WTC11 (cell line): ENCODE measurements around the gene NT5C1A. TPM values are rescaled to one million over a fixed set of nuclear protein-coding genes. Genes with fewer than 3 reads are reported as not detected.

ENCODE experiments used
- ATAC-seq: fragments of 200-7000 bp; cut with Tn5 transposase; 2 replicates; pipeline ENCODE4 v1.10.0; 2021; ENCODE audit warnings: mild to moderate bottlenecking, moderate library complexity
- CTCF ChIA-PET: fragments of 300-600 bp; sonication (Branson Sonifier 250); formaldehyde crosslinking; loops from one replicate; lab custom pipeline; 2021; ENCODE audit warnings: antibody characterized with exemption; lab: Charles Lee
- POLR2A ChIA-PET: fragments of 350-600 bp; sonication (Branson Sonifier 250); formaldehyde crosslinking; loops from one replicate; lab custom pipeline; 2021; ENCODE audit warnings: antibody characterized with exemption; lab: Charles Lee
- DNase-seq: peaks from one replicate; pipeline ENCODE4 v3.0.0; 2021; ENCODE audit warnings: low spot score
- H3K27ac Mint-ChIP-seq: 2 replicates; pipeline ENCODE4 v1.8.0; 2021; ENCODE audit warnings: mixed read lengths
- H3K27me3 Mint-ChIP-seq: 2 replicates; pipeline ENCODE4 v1.8.0; 2021; ENCODE audit warnings: low read depth, mild to moderate bottlenecking, moderate library complexity, mixed read lengths
- H3K36me3 Mint-ChIP-seq: 2 replicates; pipeline ENCODE4 v1.8.0; 2021; ENCODE audit warnings: mixed read lengths
- H3K4me1 Mint-ChIP-seq: 2 replicates; pipeline ENCODE4 v1.8.0; 2022; ENCODE audit warnings: mixed read lengths
- H3K4me3 Mint-ChIP-seq: 2 replicates; pipeline ENCODE4 v1.8.0; 2021; ENCODE audit warnings: mild to moderate bottlenecking, moderate library complexity, mixed read lengths
- H3K9me3 Mint-ChIP-seq: 2 replicates; pipeline ENCODE4 v1.8.0; 2021; ENCODE audit warnings: mixed read lengths
- ATF1 ChIP-seq: sonication (generic); formaldehyde crosslinking; IDR thresholded peaks from 2 replicates; pipeline ENCODE4 v1.8.1; 2023; ENCODE audit warnings: mild to moderate bottlenecking, moderate library complexity, missing genetic modification reagents
- CREM ChIP-seq: sonication (generic); formaldehyde crosslinking; IDR thresholded peaks from 2 replicates; pipeline ENCODE4 v1.8.1; 2022; ENCODE audit warnings: mild to moderate bottlenecking, missing genetic modification reagents, moderate library complexity
- CTCF ChIP-seq: fragments of 200-600 bp; IDR thresholded peaks from 2 replicates; pipeline ENCODE4 v1.8.0; 2022; ENCODE audit warnings: antibody characterized with exemption
- FOXP4 ChIP-seq: sonication (generic); formaldehyde crosslinking; IDR thresholded peaks from 2 replicates; pipeline ENCODE4 v1.8.0; 2022; ENCODE audit warnings: mild to moderate bottlenecking, missing genetic modification reagents
- HMGXB4 ChIP-seq: sonication (generic); formaldehyde crosslinking; IDR thresholded peaks from 2 replicates; pipeline ENCODE4 v1.8.1; 2023; ENCODE audit warnings: mild to moderate bottlenecking, moderate library complexity, missing genetic modification reagents
- TP53 ChIP-seq: sonication (generic); formaldehyde crosslinking; IDR thresholded peaks from 2 replicates; pipeline ENCODE4 v1.8.1; 2023; ENCODE audit warnings: mild to moderate bottlenecking, missing genetic modification reagents
- ZNF121 ChIP-seq: sonication (generic); formaldehyde crosslinking; IDR thresholded peaks from 2 replicates; pipeline ENCODE4 v1.8.0; 2023; ENCODE audit warnings: missing genetic modification reagents
- ZNF263 ChIP-seq: sonication (generic); formaldehyde crosslinking; IDR thresholded peaks from 2 replicates; pipeline ENCODE4 v1.8.1; 2022; ENCODE audit warnings: low read depth, mild to moderate bottlenecking, moderate library complexity, missing genetic modification reagents
- ZNF416 ChIP-seq: fragments of 250-450 bp; sonication (Bioruptor Pico); IDR thresholded peaks from 2 replicates; pipeline ENCODE4 v1.9.0; 2021; ENCODE audit warnings: mild to moderate bottlenecking, inconsistent platforms
- ZNF423 ChIP-seq: fragments of 250-450 bp; sonication (Bioruptor Pico); IDR thresholded peaks from 2 replicates; pipeline ENCODE4 v2.1.2; 2022; ENCODE audit warnings: mild to moderate bottlenecking, moderate library complexity
- total RNA-seq: library from RNA; stranded (reverse); gene quantifications from 3 replicates; pipeline ENCODE4 v1.2.3, GENCODE V29; 2021

NT5C1A gene
- total RNA-seq, 1 experiment from 2014 or later = not detected

GRCh38 chr1:39609618-39610331 lies 62.1 kb downstream of the NT5C1A start:
- Mint-ChIP-seq H3K4me3 (peak overlapping the region; percentile 83), H3K27ac (no peak overlapping the region), H3K36me3 (no peaks in the 10 kb centered on the region), H3K9me3 (no peaks in the 10 kb centered on the region), H3K4me1 (peaks cover 3% of the 10 kb centered on the region; the same call in 1 of the 2 replicates), H3K27me3 (peaks cover 60% of the 10 kb centered on the region)
- ATAC-seq = peak; percentile 96
- TF ChIP-seq CREM (CRISPR knock-in tag) (no peak), CTCF (peak; percentile 94), ZNF121 (0 out of 2 replicates have a peak, but pooled peaks have one; percentile 10), ZNF263 (CRISPR knock-in tag) (peak; percentile 97), ZNF416 (CRISPR knock-in tag) (no peak), ATF1 (CRISPR knock-in tag) (no peak), HMGXB4 (peak; percentile 94), TP53 (CRISPR knock-in tag) (0 out of 2 replicates have a peak, but pooled peaks have one; percentile 68), FOXP4 (CRISPR knock-in tag) (peak; percentile 20; the same call in 1 of the 2 replicates), ZNF423 (CRISPR knock-in tag) (peak; percentile 57; the same call in 1 of the 2 replicates)
- POLR2A ChIA-PET = interaction anchor here (1.4 kb wide), 2 partner anchors 37 to 44 kb away, joined by 4 to 6 read pairs; no protein-coding TSS in a partner anchor
- CTCF ChIA-PET = interaction anchor here (0.6 to 5.3 kb wide), 32 partner anchors 8 to 160 kb away, joined by 3 to 61 read pairs (median 6); partner anchors contain the start of genes HEYL, HPCAL4, NT5C1A and PABPC4
- DNase-seq = peak; percentile 96

Other genes with a start within 250 kb of the NT5C1A start
- gene BMP8A, start 180.5 kb downstream of the NT5C1A start, total RNA-seq = 0.94 to 1.2 TPM (median 1.0 TPM) in 3 replicates
- gene PABPC4, start 95.3 kb downstream of the NT5C1A start, total RNA-seq = 269 to 293 TPM (median 271 TPM) in 3 replicates
- gene HEYL, start 32.5 kb downstream of the NT5C1A start, total RNA-seq = 2.3 to 3.6 TPM (median 3.2 TPM) in 3 replicates
- gene HPCAL4, start 19.3 kb upstream of the NT5C1A start, total RNA-seq = 0.50 to 0.80 TPM (median 0.60 TPM) in 3 replicates
- 42.5 to 50.7 TPM (median 48.9 TPM) in 3 replicates for gene PPIE, start 66.8 kb upstream of the NT5C1A start, total RNA-seq
- gene OXCT2, start 99.2 kb upstream of the NT5C1A start, total RNA-seq = 1.7 to 2.4 TPM (median 2.3 TPM) in 3 replicates
- gene BMP8B, start 116.8 kb upstream of the NT5C1A start, total RNA-seq = 0.74 to 0.92 TPM (median 0.82 TPM) in 3 replicates
- gene TRIT1, start 211.4 kb upstream of the NT5C1A start, total RNA-seq = 26.3 to 31.4 TPM (median 27.3 TPM) in 3 replicates
- gene MYCL, start 229.8 kb upstream of the NT5C1A start, total RNA-seq = 31.0 to 32.6 TPM (median 32.2 TPM) in 3 replicates